ENCODE measurements around the gene DLG2. TPM values are rescaled to one million over a fixed set of nuclear protein-coding genes. Genes with fewer than 3 reads are reported as not detected.

The DLG2 gene
- total RNA-seq, 1 donor from 2014 or later, result 1.8 TPM

- H3K4me3 ChIP-seq (ENCODE audit: insufficient read depth, low read depth, low read length), result no peak overlapping the region
- H3K9me3 Mint-ChIP-seq (ENCODE audit: unreplicated experiment), result no peaks in the 10 kb centered on the region
- H3K4me1 ChIP-seq (ENCODE audit: insufficient read depth, low read length), result no peaks in the 10 kb centered on the region
- no peak overlapping the region for H3K27ac ChIP-seq (ENCODE audit: low read depth, low read length)
- H3K27me3 ChIP-seq (ENCODE audit: insufficient read depth, low read length), result no peaks in the 10 kb centered on the region
- no peaks in the 10 kb centered on the region for H3K9me3 ChIP-seq (ENCODE audit: insufficient read depth, low read depth, low read length)
- no peaks in the 10 kb centered on the region for H3K36me3 Mint-ChIP-seq (ENCODE audit: low read depth, unreplicated experiment)
- no peaks in the 10 kb centered on the region for H3K4me1 Mint-ChIP-seq (ENCODE audit: low read depth, unreplicated experiment)
- no peaks in the 10 kb centered on the region for H4K20me1 ChIP-seq (ENCODE audit: insufficient read depth, low read length)
- H3K4me2 ChIP-seq (ENCODE audit: low read length), result no peak overlapping the region
- DNase-seq (ENCODE audit: low read depth), result no peak
- H2AFZ ChIP-seq (ENCODE audit: low read depth, low read length), result no peak overlapping the region
- no peak overlapping the region for H3K4me3 Mint-ChIP-seq (ENCODE audit: unreplicated experiment)
- H3K36me3 ChIP-seq (ENCODE audit: insufficient read depth, low read length), result no peaks in the 10 kb centered on the region
- H3K27ac Mint-ChIP-seq (ENCODE audit: unreplicated experiment), result no peak overlapping the region
- H3K9ac ChIP-seq (ENCODE audit: low read length), result no peak overlapping the region
- H3K79me2 ChIP-seq (ENCODE audit: insufficient read depth, low read length), result no peaks in the 10 kb centered on the region
- no peaks in the 10 kb centered on the region for H3K27me3 Mint-ChIP-seq (ENCODE audit: low read depth, unreplicated experiment)
- no peak for TF ChIP-seq CTCF (IDR thresholded peaks at IDR 0.05; ENCODE audit: insufficient read depth, low read depth, low read length)
- no peak for TF ChIP-seq EZH2 (IDR thresholded peaks at IDR 0.05; ENCODE audit: insufficient read depth, low read length)
- FAIRE-seq, result no peak
Measured at GRCh38 chr11:85394283-85394682, 232.9 kb downstream of the DLG2 start.

GRCh38 chr11:85391141-85391540, 236.0 kb downstream of the DLG2 start:
- no peak overlapping the region for H3K9ac ChIP-seq (ENCODE audit: low read length)
- no peaks in the 10 kb centered on the region for H3K79me2 ChIP-seq (ENCODE audit: insufficient read depth, low read length)
- Mint-ChIP-seq H3K27me3 (ENCODE audit: low read depth, unreplicated experiment) (no peaks in the 10 kb centered on the region), H3K27ac (ENCODE audit: unreplicated experiment) (no peak overlapping the region), H3K4me3 (ENCODE audit: unreplicated experiment) (no peak overlapping the region), H3K36me3 (ENCODE audit: low read depth, unreplicated experiment) (no peaks in the 10 kb centered on the region), H3K4me1 (ENCODE audit: low read depth, unreplicated experiment) (no peaks in the 10 kb centered on the region), H3K9me3 (ENCODE audit: unreplicated experiment) (peaks cover 2% of the 10 kb centered on the region)
- H3K4me3 ChIP-seq (ENCODE audit: insufficient read depth, low read depth, low read length), result no peak overlapping the region
- H3K36me3 ChIP-seq (ENCODE audit: insufficient read depth, low read length), result no peaks in the 10 kb centered on the region
- no peaks in the 10 kb centered on the region for H3K4me1 ChIP-seq (ENCODE audit: insufficient read depth, low read length)
- no peak for FAIRE-seq
- H3K9me3 ChIP-seq (ENCODE audit: insufficient read depth, low read depth, low read length), result no peaks in the 10 kb centered on the region
- no peak overlapping the region for H3K27ac ChIP-seq (ENCODE audit: low read depth, low read length)
- no peak overlapping the region for H3K4me2 ChIP-seq (ENCODE audit: low read length)
- no peak overlapping the region for H2AFZ ChIP-seq (ENCODE audit: low read depth, low read length)
- no peaks in the 10 kb centered on the region for H3K27me3 ChIP-seq (ENCODE audit: insufficient read depth, low read length)
- H4K20me1 ChIP-seq (ENCODE audit: insufficient read depth, low read length), result no peaks in the 10 kb centered on the region
- no peak for DNase-seq (ENCODE audit: low read depth)
- TF ChIP-seq EZH2 (IDR thresholded peaks at IDR 0.05; ENCODE audit: insufficient read depth, low read length), result no peak
- no peak for TF ChIP-seq CTCF (IDR thresholded peaks at IDR 0.05; ENCODE audit: insufficient read depth, low read depth, low read length)

- Histone ChIP-seq H3K79me2 (ENCODE audit: insufficient read depth, low read length) (no peaks in the 10 kb centered on the region), H3K27ac (ENCODE audit: low read depth, low read length) (no peak overlapping the region), H3K4me3 (ENCODE audit: insufficient read depth, low read depth, low read length) (no peak overlapping the region), H3K4me2 (ENCODE audit: low read length) (no peak overlapping the region), H4K20me1 (ENCODE audit: insufficient read depth, low read length) (no peaks in the 10 kb centered on the region), H3K36me3 (ENCODE audit: insufficient read depth, low read length) (no peaks in the 10 kb centered on the region), H3K4me1 (ENCODE audit: insufficient read depth, low read length) (no peaks in the 10 kb centered on the region), H3K27me3 (ENCODE audit: insufficient read depth, low read length) (no peaks in the 10 kb centered on the region), H3K9ac (ENCODE audit: low read length) (no peak overlapping the region), H2AFZ (ENCODE audit: low read depth, low read length) (no peak overlapping the region), H3K9me3 (ENCODE audit: insufficient read depth, low read depth, low read length) (no peaks in the 10 kb centered on the region)
- no peak overlapping the region for H3K4me3 Mint-ChIP-seq (ENCODE audit: unreplicated experiment)
- peaks cover 2% of the 10 kb centered on the region for H3K9me3 Mint-ChIP-seq (ENCODE audit: unreplicated experiment)
- H3K27ac Mint-ChIP-seq (ENCODE audit: unreplicated experiment), result no peak overlapping the region
- TF ChIP-seq CTCF (IDR thresholded peaks at IDR 0.05; ENCODE audit: insufficient read depth, low read depth, low read length) (no peak), EZH2 (IDR thresholded peaks at IDR 0.05; ENCODE audit: insufficient read depth, low read length) (no peak)
- H3K27me3 Mint-ChIP-seq (ENCODE audit: low read depth, unreplicated experiment), result no peaks in the 10 kb centered on the region
- DNase-seq (ENCODE audit: low read depth) (no peak), FAIRE-seq (no peak)
- no peaks in the 10 kb centered on the region for H3K4me1 Mint-ChIP-seq (ENCODE audit: low read depth, unreplicated experiment)
- no peaks in the 10 kb centered on the region for H3K36me3 Mint-ChIP-seq (ENCODE audit: low read depth, unreplicated experiment)
Measured at GRCh38 chr11:85385547-85385946, 241.6 kb downstream of the DLG2 start.
